Activated CD4-positive, CD25-positive, alpha-beta regulatory T cell treated with anti-CD3 and anti-CD28 coated beads, Interleukin-2, amount 50 U/mL, for 16 hours (primary cell): ENCODE measurements around the gene ZNG1A.
"Not testable (repeated sequence)": the region's sequence is repeated elsewhere in the genome, so short reads cannot be mapped to it uniquely, and the experiment has no call there.

ENCODE experiments used
- DNase-seq: peaks from one replicate; pipeline ENCODE4 v3.0.0-alpha.2; 2020; ENCODE audit warnings: low read depth, low spot score

ZNG1A gene

DNA sequence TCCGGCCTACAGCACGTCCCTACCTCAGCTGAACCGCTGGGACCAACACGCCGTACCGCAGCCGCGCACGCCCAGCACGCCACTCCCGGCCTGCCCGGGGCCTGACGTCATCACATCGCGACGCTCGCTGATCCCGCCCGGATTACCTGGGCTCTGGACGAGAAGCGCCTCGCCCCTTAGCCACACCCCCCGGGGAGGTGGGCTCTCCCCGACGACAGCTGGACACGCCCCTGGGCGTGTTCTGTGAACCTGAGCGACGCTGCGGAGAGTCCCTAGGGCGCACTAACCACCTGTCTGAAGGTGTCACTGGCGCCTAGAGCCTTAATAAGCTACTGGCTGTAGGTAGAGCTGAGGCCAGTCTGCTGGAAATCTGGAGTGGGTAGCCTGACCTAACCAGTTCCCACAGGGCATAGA lies at the start of gene ZNG1A:
ZNG1A (minus strand) TSS at position 87 of the 414 bp plus-strand sequence. CDS start 87 bp downstream, outside the sequence.
- peak; percentile 60 for DNase-seq

DNA sequence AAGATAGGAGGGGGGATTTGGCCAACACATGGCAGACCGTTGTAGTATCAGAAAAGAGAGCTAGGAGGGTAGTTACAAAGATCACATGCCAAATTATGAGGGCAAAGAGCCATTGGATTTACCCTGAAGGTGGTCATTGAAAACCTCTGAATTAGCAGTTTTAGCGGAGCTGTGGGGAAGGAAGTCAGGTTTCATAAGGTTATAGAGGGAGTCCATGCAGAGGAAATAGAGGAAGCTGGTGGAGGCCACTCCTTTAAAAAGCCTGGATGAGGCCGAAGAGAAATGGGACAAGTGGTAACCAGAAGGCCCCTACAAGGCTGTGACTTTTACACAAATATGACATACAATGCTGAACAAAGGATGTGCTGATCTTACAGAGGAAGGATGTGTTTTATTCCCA lies 49.0 kb upstream of the ZNG1A start:
- no peak for DNase-seq

DNA sequence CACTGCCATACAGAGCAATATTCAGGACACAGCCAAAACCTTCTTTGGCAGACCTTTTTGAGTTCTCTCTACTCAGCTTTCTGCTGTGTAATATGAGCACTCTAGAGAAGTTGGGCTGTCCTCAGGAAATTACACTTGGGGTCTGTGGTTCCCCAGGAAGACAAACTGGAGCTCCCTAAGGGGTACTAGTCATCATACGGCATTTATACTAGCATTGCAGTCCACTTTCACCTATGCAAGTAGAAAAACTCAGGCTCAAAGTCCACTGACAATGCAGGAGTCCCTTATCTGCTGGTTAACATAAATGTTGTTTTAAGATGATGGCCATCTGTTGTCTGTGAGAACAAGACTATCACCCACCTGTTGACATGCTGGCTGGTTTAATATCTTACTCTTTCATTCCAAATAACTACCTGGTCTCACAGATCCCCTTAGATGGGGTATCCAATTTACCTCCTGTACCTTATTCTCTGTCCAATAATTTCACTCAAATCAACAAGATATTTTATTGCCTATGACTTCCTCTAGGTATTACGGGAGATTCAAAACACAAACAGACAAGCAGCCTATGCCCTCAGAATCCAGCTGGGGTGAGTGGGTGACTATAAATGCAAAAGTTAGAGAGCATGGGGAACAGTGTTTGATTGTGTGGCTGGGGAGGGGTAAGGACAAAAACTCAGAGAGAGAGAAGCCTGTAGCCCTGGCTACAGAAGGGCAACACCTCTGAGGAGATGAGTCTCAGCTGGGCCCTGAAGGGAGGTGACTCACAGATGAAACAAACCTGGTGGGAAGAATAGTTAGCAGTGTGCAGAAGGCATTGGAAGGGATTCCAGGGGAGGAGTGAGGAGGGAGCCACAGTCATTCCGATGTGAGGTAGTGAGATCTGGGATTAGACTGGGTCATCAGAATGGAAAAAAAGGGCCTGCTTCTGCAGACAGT lies 46.0 kb upstream of the ZNG1A start:
- DNase-seq: no peak

DNA sequence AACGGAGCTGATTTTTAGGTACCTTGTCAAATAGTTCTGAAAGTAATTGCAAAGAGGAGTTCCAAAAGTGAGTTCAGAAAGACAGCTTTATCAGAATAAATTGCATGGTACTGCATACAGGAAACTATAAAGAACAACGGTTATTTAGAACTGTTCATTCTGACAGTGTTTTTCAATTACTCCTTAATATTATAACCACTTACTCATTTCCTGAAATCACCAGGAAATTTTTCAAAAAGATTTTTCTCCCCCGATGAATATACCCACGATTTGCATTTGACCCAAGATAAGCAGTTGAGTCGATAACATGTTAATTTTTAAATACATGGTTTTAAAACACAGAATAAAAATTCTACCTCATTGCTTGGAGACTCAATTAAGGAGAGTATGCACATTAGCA lies 45.2 kb upstream of the ZNG1A start:
- DNase-seq: no peak

DNA sequence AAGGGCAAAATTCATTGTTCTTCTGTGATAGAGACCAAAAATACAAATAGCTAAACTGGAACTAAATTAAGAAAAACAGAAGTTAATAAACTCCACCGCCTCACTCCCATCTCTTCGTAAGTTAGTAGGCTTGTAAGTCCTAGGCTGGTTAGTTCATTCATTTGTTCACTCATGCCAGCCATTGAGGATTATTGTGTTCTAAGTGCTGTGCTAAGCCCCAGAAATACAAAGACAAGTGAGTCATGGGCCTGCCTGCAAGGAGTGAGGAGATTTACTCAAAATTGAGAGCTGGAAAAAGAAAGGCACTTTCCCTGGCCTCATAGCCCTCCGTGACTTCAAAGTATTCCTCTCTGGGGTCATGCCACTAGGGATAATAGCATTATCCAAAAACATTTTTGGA lies 44.3 kb upstream of the ZNG1A start:
- DNase-seq: no peak

DNA sequence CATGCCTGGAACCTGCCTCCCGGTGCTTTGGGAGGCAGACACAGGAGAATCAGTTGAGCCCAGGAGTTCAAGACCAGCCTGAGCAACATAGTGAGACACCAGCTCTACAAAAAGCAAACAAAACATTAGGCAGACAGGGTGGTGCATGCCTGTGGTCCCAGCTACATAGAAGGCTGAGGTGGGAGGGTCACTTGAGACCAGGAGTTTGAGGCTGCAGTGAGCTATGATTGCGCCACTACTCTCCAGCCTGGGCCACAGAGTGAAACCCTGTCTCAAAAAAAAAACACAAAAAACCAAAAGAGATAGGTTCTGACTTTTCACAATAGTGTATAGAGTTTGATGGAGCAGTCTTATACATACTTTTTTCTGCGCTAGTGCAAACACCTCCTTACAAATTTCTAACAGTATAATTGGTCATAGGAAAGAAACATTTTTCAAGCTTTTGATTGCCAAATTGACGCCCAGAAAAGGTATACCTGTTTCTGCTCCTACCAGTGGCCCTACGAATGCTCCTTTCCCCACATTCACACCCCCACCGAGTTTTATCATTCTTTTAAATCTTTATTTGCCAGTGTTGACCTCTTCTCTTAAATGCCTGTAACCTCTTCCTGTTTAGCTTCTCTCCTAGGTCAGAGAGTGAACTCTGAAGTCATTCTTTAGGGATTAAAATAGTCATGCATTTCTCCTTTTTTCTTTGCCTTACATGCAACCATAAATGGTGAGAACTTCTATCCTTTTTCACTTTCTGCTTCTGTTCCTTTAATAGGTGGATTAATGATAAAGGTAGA lies 43.3 kb upstream of the ZNG1A start:
- DNase-seq: no peak

DNA sequence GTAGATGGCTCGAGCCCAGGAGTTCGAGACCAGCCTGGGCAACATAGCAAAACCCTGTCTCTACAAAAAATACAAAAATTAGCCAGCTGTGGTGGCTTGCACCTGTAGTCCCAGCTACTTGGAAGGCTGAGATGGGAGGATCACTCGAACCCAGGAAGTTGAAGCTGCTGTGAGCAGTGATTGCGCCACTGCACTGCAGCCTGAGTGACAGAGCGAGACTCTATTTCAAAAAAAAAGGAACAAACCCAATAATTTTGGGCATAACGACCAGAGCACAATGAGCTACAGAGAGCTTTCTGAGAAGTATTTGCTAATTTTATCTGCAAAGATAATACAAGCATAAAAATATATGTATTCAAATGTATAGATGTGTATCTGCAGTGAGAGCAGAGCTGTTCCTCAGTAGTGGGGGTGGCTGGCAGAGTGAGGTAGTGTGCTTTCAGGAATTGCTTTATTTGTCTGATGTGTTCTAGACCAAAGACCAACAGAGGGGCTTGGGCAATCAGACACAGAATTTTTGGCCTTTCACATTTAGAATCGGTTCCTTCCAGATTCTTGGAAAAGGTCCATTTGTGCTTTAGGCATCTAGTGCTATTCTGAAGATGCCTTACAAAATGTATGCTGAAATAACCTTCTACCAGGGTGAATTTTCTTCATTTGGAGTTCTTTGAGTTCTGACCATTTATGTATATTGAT lies 41.0 kb upstream of the ZNG1A start:
- DNase-seq: no peak

DNA sequence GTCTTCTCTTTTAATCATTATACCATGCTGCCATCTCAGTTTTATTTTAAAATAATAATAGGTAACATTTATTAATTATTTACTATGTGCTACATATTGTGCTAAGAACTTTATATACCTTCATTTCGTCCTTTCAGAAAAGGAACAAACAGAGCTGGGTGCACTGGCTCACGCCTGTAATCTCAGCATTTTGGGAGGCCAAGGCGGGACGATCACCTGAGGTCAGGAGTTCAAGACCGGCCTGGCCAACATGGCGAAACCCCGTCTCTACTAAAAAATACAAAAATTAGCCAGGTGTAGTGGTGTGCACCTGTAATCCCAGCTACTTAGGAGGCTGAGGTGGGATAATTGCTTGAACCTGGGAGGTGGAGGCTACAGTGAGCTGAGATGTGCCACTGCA lies 40.2 kb upstream of the ZNG1A start:
- DNase-seq: not testable (repeated sequence)

DNA sequence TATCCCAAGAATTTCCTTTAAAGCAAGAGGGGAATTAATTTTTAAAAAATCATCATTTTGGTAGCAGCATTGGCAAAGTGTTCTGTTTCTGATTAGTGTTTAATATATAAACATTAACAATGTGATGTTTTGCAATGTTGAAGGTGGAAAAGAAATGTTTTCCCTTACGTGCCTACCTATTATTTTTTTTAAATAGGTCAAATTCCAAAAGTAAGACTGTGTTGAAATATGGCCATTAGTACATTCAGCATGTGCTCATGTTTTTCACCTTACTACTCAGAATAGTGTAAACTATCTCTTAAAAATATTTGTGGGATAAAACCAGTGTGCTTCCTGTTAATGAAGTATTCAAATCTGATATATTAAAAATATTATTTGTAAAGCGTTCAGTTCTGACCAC lies 39.1 kb upstream of the ZNG1A start:
- no peak for DNase-seq

DNA sequence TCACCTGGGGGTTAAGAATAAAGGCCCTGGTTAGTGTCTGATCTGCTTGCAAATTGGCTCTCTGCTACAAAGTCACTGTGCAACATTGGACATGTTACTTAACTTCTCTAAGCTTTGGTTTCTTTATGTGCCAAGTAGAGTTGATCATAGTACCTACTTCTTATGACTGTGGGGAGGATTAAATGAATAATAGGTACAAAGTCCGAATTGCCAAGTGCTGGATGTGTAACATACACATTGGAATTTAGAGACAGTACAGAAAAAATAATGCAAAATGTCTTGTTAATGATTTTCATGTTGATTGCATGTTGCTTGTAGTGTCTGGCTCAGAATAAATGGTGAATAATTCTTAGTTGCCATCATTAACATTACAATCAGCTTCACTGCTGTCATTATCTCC lies 38.0 kb upstream of the ZNG1A start:
- DNase-seq: no peak

DNA sequence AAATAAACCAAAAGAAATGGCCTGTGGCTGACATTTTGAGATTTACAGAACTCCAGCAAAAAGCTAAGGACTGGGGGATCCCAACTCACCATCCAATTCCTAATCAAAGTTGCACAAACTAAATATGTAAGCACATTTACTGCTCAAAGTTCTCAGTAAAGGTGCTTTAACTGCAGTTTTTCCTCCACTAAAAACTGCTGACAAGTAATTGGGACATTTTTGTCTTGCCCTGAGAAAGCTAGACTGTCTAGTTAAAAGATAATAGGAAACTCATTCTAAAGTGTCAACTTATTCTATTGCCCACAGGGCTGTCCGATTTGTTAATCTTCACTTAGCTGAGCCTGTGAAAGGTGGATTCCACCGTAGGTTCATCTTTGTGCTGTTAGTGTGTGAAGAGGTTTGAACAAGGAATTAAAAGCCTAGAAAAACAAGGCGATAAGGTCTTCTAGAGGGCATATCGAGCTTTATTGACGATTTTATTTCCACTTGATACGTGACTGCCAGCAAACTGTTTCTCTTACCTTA lies 36.8 kb upstream of the ZNG1A start:
- DNase-seq: no peak

DNA sequence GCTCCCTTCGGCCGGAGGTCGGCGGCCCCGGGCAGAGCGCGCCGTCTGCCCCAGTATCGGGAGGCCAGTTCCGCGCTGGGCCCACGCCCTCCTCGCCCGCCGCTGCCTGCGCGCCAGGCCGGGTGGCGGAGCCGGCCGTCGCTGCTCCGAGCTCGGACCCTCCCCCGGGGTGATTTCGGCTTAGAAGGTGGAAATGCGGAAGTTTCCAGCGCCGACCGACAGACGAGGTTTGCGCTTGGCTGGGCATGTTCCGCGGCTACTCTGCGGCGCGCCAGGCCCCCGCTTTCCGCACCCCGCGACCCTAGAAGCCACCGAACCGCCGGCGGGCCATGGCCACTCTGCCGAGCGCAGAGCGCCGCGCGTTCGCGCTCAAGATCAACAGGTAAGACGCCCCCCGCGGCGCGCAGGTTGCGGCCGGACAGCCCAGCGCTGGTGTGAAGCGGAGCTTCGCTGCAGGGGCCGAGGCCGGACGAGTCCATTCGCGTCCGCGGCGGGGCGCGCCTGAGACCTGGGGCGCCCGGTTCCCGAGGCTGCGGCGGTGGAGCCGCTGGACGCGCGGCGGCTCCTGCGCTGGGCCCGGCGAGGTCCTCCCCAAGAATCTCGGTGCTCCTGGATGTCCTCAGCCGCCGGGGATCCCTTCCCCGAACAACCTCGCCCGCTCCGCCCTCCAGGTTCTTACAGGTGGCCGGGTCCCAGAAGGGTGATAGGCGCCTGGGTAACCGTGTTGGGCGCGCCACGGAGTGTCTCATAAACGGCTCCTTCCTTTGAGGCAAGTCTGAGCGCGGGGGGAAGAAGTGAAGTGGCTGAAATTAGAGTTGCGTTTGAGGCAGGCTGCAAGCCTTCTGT lies 36.0 kb upstream of the ZNG1A start, which contains the start of gene DOCK8:
DOCK8 (plus strand) TSS at position 218 of the 846 bp plus-strand sequence; CDS start at position 330, 112 bp downstream.
- DNase-seq: no peak

DNA sequence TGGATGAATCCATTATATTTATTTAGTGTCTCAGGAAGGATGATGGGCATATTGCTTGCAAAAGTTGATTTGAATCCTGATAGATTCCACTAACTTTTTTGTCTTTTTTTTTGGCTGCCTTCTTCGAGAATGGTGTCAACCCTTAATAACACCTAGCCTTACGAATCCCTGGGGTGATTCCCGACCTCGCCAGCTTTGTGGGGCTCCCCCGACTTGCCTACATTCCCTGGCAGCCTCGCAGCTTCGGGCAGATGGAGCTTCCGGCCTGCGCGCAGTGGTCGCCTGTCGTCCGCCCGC lies 35.4 kb upstream of the ZNG1A start:
- DNase-seq: no peak

DNA sequence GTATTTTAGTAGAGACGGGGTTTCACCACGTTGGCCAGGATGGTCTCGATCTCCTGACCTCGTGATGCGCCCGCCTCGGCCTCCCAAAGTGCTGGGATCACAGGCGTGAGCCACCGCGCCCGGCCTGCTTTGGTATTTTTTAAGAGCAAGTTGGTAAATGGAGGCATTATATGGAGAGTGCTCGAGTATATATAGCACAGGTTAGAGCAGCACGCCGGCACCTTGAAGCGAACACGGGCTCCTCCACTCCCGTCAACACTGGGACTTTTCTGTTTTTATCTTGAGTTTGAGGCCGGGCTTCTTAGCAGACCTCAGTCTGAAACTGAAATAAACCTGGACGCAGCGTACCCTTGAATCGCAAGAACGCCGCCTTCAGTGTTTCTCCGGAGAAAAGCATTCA lies 35.0 kb upstream of the ZNG1A start:
- DNase-seq: not testable (repeated sequence)

DNA sequence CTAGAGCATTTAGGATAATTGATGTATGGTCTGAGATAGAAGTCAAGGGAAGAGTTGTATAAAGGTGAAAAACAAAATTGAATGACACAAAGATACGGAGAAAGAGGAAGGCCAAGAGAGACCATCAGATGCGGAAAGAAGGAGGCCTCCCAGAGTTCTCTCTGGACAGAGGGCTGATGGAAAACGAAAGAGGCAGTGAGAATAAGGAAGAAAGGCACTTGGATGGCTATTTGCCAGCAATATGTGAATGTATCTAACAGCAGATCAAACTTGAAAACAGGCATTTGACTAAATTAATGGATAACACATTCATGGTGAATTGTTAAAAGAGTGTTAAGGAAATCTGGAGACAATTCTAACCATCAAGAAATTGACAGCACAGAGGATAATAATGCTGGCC lies 33.4 kb upstream of the ZNG1A start:
- no peak for DNase-seq

DNA sequence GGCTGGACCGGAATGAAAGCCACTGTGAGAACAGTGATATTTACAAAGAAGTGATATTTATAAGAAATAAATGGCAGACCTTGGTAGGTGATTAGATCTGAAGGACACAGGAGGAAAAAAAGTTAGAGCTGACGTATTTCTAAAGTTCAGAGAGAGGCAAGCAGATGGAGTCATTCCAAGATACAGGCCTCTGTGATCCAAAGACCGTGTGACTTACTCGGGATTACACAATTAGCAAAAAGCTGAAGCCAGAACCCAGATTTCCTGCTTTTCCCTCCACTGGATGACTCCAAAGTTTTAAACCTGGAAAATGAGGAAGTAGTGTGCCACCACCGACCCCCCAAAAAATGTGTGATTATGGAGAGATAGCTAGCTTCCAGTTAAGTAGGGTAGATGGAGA lies 32.7 kb upstream of the ZNG1A start:
- no peak for DNase-seq

DNA sequence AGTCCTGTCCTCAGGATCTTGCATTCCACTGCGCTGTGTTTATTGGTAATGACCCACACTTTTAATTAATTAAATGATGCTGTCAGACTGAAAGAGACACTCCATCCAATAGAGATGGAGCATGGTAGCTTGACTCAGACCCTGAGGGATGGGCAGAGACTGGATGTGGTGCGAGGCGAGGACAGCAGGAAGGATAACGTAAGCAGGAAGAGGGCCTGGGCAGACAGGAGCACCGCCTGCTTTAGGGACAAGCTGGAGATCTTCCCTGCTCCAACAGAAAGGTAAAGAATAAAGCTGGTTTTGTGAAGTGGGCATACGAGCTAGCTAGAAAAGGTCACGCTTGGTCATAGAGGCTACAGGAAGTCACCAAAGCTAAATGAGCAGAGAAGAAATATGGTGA lies 32.2 kb upstream of the ZNG1A start:
- no peak for DNase-seq

DNA sequence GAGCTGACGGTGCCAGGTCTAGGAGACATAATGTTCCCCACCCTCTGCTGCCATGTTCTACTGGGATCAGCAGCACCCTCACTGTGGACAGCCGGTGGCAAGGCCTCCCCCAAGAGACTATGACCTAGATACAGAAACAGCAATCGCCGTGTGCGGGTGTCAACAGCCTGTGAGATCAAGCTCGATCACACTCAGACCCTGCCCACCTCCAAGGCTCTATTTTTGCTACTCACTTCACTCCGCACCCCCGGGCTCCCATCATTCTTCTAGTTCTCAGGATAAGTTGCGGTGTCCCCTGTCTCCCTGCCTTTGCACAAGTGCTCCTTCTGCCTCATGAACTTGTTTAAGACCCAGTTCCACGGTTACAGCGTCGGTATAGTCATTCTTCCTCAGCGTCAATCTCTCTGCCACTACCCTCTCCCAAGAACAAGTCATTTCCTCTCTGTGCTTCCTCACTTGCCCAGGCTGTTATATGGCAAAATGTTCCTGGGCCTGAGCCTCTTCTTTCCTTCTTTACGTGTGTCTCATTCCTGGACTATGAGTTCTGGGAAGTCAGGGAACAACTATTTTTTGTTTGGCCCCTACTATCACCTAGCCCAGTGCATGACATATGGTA lies 30.4 kb upstream of the ZNG1A start:
- no peak for DNase-seq

DNA sequence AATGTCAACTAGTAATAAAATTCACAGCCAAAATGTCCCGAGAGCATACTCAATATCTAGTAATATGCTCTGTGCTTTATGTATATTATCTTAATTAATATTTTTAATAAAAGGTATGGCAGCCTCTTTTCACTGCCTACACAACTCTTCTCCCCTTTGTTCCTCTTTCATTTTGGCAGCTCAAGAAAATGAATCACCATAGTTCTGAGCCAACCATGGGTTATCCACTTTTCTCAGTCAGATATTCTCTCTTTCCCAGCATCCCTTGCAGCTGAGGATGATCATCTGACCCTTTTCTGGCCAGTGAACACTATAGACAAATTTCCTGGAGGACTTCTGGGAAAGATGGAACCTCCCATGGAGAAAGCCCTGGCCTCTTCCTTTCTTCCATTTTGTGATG lies 27.6 kb upstream of the ZNG1A start:
- no peak for DNase-seq

DNA sequence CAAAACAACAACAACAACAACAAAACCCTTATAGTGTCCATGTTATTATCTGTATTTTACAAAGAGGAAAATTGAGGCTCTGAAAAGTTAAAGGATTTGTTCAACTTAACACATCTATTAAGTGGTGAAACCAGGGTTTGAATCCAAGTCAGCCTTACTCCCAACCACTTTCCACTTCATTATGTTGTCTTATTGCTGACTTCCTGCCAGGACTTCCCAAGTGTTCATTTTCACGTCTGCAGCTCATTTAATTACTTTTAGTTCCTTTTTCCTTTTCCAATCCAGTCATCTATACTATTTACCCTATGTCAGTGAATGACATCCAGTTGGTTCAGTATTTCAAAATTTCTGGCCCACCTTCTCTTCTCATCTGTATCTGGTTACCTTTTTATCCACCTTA lies 20.7 kb upstream of the ZNG1A start:
- not testable (repeated sequence) for DNase-seq
